Sciatic nerve (tissue), 2 donors: Measurements from ENCODE around the gene TRAF4. TPM values are rescaled to one million over a fixed set of nuclear protein-coding genes. Genes with fewer than 3 reads are reported as not detected.
"Not testable (repeated sequence)": the region's sequence is repeated elsewhere in the genome, so short reads cannot be mapped to it uniquely, and the experiment has no call there.

ENCODE experiments used
- ATAC-seq: fragments of 200-7000 bp; cut with Tn5 transposase; one replicate; pipeline ENCODE4 v1.9.1; 2020; ENCODE audit warnings: mild to moderate bottlenecking, moderate library complexity
- DNase-seq: peaks from one replicate; pipeline ENCODE4 v3.0.0-alpha.2; 2020; ENCODE audit warnings: low spot score
- intact Hi-C: fragments of 100-400 bp; cut with DNase I; formaldehyde crosslinking; loops from one replicate; pipeline ENCODE4 v1.14.2; 2022
- total RNA-seq: library from RNA; stranded (reverse); fragmentation: NEBNext Ultra II Directional; extraction: Animal tissue kit (Norgen Biotek cat#: 25700); gene quantifications from one replicate; pipeline ENCODE4 v1.2.1, GENCODE V29; 2021
- donor health status: DM: no; HTN: no; CAD: no.
- donor health status: DM: no; HTN: no; CAD: no.

The TRAF4 gene
- total RNA-seq, 1 donor from 2014 or later = 39.2 TPM

- peak; percentile 97 for DNase-seq
- intact Hi-C loops = no loop called here
- ATAC-seq = peak; percentile 84
Measured at GRCh38 chr17:28726627-28727491, 17.0 kb upstream of the TRAF4 start.

DNA sequence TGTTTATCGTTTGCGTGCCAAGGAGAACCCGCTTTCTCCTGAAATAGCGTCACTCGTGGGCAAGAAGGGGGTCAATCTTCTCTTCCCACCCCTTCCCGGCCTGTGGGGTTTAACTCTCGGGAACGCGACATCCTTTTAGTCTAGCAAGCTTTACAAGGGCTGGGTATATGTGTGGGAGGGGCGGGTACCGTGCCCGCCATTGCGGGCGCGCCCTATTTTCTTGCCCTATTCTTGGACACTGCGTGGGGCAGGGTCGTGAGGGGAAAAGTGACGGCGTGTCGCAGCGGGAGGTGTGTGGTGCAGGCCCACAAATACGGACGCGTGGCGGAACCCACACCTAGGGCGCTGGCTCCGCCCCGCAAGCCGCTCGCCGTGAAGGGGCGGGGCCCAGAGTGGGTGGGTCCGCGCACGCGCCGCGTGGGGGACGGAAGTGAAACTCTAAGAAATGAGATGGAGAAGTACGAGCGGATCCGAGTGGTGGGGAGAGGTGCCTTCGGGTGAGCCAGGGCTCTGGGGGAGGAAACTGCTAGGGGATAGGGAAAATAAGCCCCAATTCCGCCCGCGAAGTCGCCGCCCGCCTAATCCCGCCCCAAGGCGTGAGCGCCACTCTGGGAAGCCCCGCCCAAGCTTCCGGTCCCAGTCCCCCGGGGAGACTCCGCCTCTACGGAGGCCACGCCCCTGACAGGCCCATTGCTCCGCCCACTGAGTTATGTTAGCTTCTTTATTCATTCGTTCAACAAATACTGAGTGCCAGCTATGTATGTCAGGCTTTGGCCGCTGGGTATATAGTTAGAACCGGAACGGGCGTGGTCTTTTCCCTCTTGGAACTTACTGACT lies 15.2 kb upstream of the TRAF4 start, which contains the start of gene NEK8:
Gene NEK8 (plus strand): TSS at position 425 of the 837 bp plus-strand sequence. CDS start 26 bp downstream, at position 451.
- peak; percentile 98 for DNase-seq
- peak; percentile 87 for ATAC-seq
- intact Hi-C loops = no loop called here

- DNase-seq (no peak), ATAC-seq (no peak)
- intact Hi-C loops = no loop called here
Measured at GRCh38 chr17:28729950-28730330, 13.9 kb upstream of the TRAF4 start.

DNA sequence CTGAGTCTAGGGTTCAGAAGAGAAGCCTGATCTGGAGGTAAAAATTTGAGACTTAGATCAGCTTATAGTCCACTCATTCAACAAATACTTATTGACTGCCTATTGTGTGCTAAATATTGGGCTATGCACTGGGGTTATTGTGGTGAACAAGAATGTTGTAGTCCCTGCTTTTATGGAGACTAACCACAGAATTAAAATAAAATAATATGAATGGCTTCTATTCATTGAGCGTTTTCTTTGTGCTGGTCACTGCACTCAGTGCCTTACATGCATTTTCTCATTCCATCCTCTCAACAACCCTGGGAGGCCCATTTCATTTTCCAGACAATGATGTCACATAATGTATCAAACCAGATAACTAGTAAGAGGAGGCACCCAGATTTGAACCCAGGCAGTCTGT lies 10.5 kb upstream of the TRAF4 start:
- intact Hi-C loops = no loop called here
- DNase-seq = no peak
- no peak for ATAC-seq

DNA sequence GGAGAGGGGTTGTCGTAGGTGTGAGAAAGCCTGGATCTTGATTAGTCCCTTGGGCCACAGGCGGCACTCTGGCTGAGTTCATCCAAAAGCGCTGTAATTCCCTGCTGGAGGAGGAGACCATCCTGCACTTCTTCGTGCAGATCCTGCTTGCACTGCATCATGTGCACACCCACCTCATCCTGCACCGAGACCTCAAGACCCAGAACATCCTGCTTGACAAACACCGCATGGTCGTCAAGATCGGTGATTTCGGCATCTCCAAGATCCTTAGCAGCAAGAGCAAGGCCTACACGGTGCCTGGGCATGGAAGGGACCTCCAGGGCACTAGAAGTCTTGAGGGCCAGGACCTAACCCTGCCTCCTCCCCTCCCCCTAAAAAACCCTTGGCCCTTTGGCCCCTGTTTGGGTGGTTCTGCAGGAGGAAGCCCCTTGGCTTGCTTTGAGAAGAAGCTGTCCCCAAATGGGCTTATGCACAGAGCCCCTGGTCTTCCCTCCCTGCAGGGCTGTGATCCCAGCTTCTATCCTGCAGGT lies 9.0 kb upstream of the TRAF4 start:
- ATAC-seq = no peak
- intact Hi-C loops = no loop called here
- no peak for DNase-seq

- intact Hi-C loops = no loop called here
- ATAC-seq (no peak), DNase-seq (no peak)
Measured at GRCh38 chr17:28735242-28735722, 8.5 kb upstream of the TRAF4 start.

DNA sequence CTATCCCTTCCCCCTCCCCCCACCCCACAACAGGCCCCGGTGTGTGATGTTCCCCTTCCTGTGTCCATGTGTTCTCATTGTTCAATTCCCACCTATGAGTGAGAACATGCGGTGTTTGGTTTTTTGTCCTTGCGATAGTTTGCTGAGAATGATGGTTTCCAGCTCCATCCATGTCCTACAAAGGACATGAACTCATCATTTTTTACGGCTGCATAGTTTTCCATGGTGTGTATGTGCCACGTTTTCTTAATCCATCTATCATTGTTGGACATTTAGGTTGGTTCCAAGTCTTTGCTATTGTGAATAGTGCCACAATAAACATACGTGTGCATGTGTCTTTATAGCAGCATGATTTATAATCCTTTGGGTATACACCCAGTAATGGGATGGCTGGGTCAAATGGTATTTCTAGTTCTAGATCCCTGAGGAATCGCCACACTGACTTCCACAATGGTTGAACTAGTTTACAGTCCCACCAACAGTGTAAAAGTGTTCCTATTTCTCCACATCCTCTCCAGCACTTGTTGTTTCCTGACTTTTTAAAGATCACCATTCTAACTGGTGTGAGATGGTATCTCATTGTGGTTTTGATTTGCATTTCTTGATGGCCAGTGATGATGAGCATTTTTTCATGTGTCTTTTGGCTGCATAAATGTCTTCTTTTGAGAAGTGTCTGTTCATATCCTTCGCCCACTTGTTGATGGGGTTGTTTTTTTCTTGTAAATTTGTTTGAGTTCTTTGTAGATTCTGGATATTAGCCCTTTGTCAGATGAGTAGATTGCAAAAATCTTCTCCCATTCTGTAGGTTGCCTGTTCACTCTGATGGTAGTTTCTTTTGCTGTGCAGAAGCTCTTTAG lies 7.7 kb upstream of the TRAF4 start:
- intact Hi-C loops, DNase-seq, ATAC-seq: not testable (repeated sequence)

DNA sequence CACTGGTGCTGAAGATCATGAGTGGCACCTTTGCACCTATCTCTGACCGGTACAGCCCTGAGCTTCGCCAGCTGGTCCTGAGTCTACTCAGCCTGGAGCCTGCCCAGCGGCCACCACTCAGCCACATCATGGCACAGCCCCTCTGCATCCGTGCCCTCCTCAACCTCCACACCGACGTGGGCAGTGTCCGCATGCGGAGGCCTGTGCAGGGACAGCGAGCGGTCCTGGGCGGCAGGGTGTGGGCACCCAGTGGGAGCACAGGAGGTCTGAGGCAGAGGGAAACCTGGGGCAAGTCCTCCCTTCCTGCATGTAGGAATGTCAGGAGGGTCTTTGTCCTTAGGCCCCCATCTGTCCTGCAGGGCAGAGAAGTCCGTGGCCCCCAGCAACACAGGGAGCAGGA lies 6.5 kb upstream of the TRAF4 start:
- intact Hi-C loops = no loop called here

DNA sequence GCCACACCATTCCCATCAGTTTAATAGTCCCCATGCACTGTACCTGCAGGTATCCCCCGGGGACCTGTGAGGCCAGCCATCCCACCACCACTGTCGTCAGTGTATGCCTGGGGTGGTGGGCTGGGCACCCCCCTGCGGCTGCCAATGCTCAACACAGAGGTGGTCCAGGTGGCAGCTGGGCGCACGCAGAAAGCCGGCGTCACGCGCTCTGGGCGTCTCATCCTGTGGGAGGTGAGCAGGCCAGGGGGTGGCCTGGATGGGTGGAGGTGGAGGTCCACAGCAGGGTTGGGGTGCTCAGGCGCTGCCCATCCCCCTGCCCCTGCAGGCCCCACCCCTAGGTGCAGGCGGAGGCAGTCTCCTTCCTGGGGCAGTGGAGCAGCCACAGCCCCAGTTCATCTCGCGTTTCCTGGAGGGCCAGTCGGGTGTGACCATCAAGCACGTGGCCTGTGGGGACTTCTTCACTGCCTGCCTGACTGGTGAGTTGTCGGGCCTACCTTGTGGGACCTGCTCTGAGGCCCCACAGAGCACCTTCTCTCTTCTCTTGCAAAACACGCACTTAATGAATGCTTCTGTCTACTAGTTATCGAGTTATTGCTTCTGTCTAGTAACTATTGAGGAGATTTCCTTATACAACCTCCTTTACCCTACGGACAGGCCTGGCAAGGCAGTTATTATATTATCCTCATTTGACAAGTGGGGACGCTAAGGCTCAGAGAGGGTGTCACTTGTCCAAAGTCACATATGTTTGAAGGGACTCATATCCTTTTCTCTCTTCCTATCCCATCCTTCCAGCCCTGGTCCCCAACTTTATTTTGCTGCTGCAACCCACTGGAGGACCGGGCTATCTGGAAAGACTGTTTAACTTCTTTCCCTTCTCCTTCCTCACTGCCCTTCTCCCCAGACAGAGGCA lies 5.8 kb upstream of the TRAF4 start:
- no peak for ATAC-seq

More for the DNA sequence above, 6.5 kb upstream of the TRAF4 start:
- ATAC-seq (no peak), DNase-seq (no peak)

GRCh38 chr17:28738680-28739384 lies 5.0 kb upstream of the TRAF4 start:
- intact Hi-C loops = no loop called here
- DNase-seq (no peak), ATAC-seq (no peak)

More for the DNA sequence above, 5.8 kb upstream of the TRAF4 start:
- no peak for DNase-seq
- intact Hi-C loops = no loop called here

DNA sequence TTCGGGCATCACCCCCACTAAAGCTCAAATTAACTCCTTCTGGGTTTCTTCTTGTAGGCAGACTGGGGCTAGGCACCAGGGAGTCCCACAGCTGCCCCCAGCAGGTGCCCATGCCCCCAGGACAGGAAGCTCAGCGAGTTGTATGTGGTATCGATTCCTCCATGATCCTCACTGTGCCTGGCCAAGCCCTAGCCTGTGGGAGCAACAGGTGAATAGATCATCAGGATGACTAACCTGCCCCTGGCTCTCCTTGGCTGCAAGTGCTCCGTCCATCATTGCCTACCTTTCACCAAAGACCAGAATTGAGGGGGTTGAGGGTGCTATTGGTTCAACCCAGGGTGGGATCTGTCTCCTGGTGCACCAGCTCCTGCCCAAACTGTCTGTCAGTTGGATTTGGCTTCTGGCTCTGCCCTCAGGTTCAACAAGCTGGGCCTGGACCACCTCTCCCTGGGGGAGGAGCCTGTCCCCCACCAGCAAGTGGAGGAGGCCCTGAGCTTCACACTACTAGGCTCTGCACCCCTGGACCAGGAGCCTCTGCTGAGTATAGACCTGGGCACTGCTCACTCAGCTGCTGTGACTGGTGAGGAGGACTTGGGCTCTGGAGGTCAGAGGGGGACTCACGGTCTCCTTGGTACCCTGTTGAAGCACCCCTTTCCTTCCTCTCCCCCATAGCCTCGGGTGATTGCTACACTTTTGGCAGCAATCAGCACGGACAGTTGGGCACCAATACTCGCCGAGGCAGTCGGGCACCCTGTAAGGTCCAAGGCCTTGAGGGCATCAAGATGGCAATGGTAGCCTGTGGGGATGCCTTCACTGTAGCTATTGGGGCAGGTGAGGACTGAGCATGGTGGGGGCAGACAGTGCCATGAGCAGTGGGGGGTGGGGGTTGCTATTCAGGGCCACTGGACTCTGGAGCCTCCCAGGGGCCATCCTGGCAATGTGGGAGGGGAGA lies 3.1 kb upstream of the TRAF4 start:
- DNase-seq (no peak), ATAC-seq (no peak)
- intact Hi-C loops = no loop called here

GRCh38 chr17:28741358-28742349 lies 2.2 kb upstream of the TRAF4 start:
- no peak for ATAC-seq
- intact Hi-C loops = no loop called here
- no peak for DNase-seq

DNA sequence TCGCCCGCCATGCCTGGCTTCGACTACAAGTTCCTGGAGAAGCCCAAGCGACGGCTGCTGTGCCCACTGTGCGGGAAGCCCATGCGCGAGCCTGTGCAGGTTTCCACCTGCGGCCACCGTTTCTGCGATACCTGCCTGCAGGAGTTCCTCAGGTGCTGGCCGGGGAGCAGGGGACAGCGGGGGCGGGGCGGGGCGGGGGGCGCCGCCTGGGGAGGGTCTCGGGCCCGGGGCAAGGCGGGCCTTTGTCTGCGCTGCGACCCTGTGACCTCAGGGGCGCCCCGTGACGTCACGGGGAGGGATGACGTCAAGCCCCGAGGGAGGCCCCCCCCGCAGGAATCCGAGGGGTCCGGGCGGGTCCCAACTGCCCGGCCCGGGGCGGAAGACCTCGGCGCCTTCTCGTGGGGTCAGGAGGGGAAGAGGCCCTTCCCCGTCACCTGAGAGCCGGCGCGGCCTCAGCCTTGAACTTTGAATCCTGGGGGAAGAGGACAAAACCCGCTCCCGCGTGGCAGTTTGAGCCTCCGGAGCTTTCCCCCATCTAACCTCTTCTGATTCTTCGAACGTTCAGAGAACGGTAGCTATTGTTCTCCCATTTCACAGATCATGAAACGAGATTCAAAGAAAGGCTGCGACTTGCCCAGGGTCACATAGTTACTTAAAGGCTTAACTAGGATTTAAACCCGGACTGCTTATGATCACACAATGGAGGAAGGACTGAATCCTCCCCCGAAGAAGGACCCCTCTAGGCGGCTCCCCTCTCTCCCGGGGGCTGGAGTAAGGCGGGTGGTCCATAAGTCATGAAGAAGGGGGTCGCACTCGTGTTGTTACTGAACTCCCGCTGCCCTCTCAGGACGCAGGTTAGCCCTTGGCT lies 527 bp downstream of the TRAF4 start:
- ATAC-seq = peak; percentile 54
- DNase-seq = peak; percentile 83
- intact Hi-C loops = no loop called here
